ENCODE measurements around the gene SKAP2.

SKAP2 gene

GRCh38 chr7:26626156-26626555 lies 238.2 kb downstream of the SKAP2 start:
- TF ChIP-seq, protein P1, sequence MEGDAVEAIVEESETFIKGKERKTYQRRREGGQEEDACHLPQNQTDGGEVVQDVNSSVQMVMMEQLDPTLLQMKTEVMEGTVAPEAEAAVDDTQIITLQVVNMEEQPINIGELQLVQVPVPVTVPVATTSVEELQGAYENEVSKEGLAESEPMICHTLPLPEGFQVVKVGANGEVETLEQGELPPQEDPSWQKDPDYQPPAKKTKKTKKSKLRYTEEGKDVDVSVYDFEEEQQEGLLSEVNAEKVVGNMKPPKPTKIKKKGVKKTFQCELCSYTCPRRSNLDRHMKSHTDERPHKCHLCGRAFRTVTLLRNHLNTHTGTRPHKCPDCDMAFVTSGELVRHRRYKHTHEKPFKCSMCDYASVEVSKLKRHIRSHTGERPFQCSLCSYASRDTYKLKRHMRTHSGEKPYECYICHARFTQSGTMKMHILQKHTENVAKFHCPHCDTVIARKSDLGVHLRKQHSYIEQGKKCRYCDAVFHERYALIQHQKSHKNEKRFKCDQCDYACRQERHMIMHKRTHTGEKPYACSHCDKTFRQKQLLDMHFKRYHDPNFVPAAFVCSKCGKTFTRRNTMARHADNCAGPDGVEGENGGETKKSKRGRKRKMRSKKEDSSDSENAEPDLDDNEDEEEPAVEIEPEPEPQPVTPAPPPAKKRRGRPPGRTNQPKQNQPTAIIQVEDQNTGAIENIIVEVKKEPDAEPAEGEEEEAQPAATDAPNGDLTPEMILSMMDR (IDR thresholded peaks at IDR 0.05; ENCODE audit: insufficient read depth, low read depth, low read length, missing control alignments) = no peak
- no peak overlapping the region for H3K4me3 ChIP-seq (ENCODE audit: low read depth, low read length)
- no peak for DNase-seq (ENCODE audit: low read depth)

- no peak overlapping the region for H3K4me3 ChIP-seq (ENCODE audit: low read depth, low read length)
- TF ChIP-seq, protein P1 (IDR thresholded peaks at IDR 0.05; ENCODE audit: insufficient read depth, low read depth, low read length, missing control alignments) = no peak
These were observed 239.1 kb downstream of the SKAP2 start for GRCh38 chr7:26625286-26625685.

GRCh38 chr7:26624839-26625238 lies 239.6 kb downstream of the SKAP2 start:
- no peak overlapping the region for H3K4me3 ChIP-seq (ENCODE audit: low read depth, low read length)
- TF ChIP-seq, protein P1 (IDR thresholded peaks at IDR 0.05; ENCODE audit: insufficient read depth, low read depth, low read length, missing control alignments) = no peak
- no peak for DNase-seq (ENCODE audit: low read depth)

More at GRCh38 chr7:26625286-26625685, 239.1 kb downstream of the SKAP2 start:
- DNase-seq (ENCODE audit: low read depth) = no peak

DNA sequence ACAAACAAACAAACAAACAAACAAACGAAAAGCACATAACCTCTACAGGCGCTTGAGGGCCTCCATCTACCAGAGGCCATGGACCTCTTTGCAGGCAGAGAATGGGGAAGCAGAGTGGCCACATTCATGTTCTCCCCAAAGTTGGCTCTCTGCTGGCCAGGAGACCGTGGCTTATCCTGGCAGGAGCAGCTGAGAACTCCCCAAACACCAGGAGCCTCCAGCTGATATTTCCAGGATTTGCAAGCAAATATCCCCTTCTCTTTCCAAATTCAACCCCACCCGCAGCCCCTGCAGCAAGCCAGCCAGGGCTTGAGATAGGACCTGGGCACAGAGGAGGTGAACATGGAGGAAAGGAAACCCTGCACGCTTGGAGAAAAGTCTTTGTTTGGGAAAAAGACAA lies 240.0 kb downstream of the SKAP2 start:
- H3K4me3 ChIP-seq (ENCODE audit: low read depth, low read length) = no peak overlapping the region
- TF ChIP-seq, protein P1 (IDR thresholded peaks at IDR 0.05; ENCODE audit: insufficient read depth, low read depth, low read length, missing control alignments) = no peak
- DNase-seq (ENCODE audit: low read depth) = no peak

DNA sequence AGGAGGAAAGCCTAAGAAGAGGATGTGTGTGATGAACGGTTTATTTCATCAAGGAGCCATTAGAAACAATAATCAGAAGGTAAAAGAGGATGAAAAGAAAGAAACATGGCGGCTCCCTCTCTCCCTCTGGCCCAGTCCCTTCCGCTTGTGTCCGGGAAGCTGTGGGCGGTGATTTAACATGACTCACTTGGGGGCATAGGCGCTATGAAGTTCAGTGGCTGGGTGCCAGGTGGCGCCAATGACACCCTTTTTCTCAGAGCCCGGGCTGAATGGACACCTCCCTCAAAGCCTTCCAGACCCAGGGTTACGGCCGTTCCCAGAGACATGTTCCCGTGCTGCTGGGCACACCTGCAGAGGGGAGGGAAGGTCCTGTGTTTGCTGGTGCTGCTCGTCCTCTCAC lies 244.0 kb downstream of the SKAP2 start:
- H3K4me3 ChIP-seq (ENCODE audit: low read depth, low read length) = no peak overlapping the region
- TF ChIP-seq, protein P1 (IDR thresholded peaks at IDR 0.05; ENCODE audit: insufficient read depth, low read depth, low read length, missing control alignments) = no peak
- no peak for DNase-seq (ENCODE audit: low read depth)

GRCh38 chr7:26619348-26619984 lies 244.9 kb downstream of the SKAP2 start:
- no peak for DNase-seq (ENCODE audit: low read depth)
- TF ChIP-seq, protein P1 (IDR thresholded peaks at IDR 0.05; ENCODE audit: insufficient read depth, low read depth, low read length, missing control alignments) = no peak
- no peak overlapping the region for H3K4me3 ChIP-seq (ENCODE audit: low read depth, low read length)

GRCh38 chr7:26618898-26619297 lies 245.5 kb downstream of the SKAP2 start:
- no peak for DNase-seq (ENCODE audit: low read depth)
- no peak overlapping the region for H3K4me3 ChIP-seq (ENCODE audit: low read depth, low read length)
- TF ChIP-seq, protein P1 (IDR thresholded peaks at IDR 0.05; ENCODE audit: insufficient read depth, low read depth, low read length, missing control alignments) = no peak
